GM21717 (cell line): ENCODE measurements around the gene PIK3R2.
"Not testable (repeated sequence)": the region's sequence is repeated elsewhere in the genome, so short reads cannot be mapped to it uniquely, and the experiment has no call there.

Experiments used
- ATAC-seq: cut with Tn5 transposase; IDR thresholded peaks from one replicate; pipeline ENCODE4 v1.9.1; 2021; ENCODE audit warnings: mild to moderate bottlenecking, moderate library complexity; ENCODE audit not compliant: unreplicated experiment

Gene PIK3R2

DNA sequence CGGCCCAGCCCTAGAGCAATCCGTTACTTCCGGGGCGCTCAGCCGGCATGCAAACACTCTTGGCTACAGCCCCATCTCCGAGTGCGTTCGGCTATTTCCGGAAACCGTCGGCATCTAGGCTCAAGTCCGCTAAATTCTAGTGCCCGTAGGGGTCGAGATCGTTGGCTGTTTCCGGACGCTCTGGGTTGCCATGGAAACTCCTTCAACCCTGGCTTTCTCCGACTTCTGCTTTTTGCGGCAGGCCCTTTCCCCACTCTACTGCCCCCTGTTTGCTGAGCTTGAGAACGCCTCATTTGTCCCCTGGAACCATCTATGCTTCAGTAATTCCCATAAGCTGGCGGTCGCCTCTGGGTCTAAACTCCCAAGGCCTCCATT lies 534 bp upstream of the PIK3R2 start:
- peak; percentile 52 for ATAC-seq

GRCh38 chr19:18153556-18154134 lies 682 bp downstream of the PIK3R2 start:
- no peak for ATAC-seq

GRCh38 chr19:18155095-18156087 lies 2.4 kb downstream of the PIK3R2 start:
- ATAC-seq, result no peak

DNA sequence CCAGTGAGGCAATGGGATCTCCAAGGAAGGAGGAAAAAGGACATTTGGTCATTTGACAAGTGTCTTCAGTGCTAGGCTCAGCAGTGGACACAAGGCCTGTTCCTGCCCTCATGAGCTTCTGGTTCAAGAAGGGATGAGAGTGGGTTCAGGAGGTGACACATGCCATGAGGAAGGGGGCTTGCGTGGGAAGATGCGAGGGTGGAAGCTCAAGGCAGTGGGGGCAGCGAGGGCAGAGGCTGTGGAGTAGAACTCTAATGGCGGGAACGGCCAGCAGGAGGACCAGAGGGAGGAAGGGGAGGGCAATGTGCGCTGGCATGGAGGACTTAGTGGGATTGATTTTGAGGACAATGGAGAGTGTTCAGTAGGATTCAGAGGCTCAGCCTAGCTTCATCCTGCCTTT lies 3.3 kb downstream of the PIK3R2 start:
- ATAC-seq, result no peak

DNA sequence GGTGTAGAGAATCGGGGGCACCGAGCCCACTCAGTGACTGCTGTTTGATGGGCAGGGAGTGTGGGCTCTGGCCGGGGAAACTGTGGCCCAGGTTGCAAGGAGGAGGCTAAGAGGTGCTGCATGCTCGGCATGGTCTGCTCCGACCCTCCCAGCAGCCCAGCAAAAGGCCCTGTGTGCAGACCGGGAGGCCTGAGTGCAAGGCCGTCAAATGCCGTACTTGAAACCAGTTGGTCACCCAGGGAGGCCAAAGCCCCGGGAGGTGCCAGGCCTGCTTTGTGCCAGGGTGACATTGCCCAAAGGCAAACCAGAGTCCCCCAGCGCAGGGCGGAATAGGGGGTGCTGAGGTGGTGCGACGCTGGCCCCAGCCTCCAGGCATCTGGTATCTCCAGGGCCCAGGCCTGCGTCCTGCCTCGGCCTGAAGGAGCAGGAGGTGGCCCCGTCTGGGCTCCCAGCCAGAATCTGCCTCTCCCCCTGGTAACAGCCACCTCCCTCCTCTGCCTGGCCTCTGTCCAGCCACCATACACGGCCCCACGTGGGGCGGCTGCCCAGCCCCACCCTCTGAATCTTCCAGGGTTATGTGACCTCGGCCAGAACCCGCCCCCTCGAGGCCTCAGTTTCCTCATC lies 4.0 kb downstream of the PIK3R2 start:
- ATAC-seq, result no peak

DNA sequence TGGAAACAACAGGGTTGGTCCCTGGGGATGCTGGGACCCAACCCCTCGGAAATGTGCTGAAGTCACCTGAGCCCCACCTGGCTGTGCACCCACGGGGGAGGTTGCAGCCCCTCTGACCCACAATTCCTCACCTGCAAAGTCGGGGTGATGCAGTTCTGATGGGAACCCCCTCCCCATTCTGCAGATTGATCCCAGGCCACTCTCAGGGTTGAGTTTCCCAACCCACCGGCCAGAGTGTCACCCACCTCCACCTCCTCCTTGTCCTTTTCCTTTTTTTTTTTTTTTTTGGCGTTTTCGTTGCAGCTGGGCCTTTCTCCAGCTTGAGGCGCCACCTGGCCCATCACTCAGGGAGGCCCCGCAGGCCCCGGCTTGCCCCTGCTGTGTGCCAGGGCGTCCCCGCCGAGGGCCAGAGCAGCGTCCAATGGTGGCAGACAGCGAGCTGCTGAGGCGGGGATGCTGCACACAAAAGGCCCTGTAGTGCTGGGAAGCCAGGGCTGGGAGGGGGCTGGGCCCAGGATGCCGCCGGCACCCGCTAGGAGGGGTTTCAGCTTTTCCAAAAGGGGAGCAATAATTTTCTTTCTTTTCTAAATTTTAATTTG lies 4.6 kb downstream of the PIK3R2 start:
- ATAC-seq, result no peak

DNA sequence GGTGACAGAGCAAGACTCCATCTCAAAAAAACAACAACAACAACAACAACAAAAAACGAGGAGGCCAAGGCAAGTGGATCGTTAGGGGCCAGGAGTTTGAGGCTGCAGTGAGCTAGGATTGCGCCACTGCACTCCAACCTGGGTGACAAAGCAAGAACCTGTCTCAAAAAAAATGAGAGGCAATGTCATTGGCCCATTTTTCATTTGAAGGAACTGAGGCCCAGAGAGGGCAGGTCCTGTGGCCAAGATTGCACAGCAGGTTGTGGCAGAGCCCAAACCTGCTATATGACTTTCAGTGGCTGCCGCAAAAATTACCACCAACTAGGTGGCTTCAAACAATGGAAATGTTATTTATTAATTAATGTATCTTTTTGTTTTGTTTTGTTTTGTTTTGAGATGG lies 5.5 kb downstream of the PIK3R2 start:
- ATAC-seq, result no peak

GRCh38 chr19:18159059-18159616 lies 6.2 kb downstream of the PIK3R2 start:
- not testable (repeated sequence) for ATAC-seq

GRCh38 chr19:18159810-18160209 lies 6.8 kb downstream of the PIK3R2 start:
- ATAC-seq, result no peak

DNA sequence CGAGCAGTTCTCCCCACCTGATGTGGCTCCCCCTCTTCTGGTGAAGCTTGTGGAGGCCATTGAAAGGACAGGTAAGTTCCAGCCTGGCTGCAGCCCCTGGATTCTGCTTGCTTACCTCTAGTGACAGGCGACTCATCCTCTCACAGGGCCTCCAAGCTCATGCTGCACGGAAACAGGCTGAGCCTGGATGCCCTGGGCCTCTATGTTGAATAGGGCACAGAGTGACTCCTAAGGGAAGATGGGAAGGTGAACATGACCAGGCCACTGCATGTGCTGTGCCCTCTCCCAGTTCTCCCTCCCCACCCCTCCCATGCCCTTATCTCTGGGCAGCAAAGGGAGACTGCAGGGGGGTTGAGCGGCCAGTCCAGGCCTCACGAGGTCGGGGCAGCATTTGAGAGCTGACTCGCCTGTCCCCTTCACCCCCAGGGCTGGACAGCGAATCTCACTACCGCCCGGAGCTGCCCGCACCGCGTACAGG lies 7.6 kb downstream of the PIK3R2 start:
- ATAC-seq, result no peak

DNA sequence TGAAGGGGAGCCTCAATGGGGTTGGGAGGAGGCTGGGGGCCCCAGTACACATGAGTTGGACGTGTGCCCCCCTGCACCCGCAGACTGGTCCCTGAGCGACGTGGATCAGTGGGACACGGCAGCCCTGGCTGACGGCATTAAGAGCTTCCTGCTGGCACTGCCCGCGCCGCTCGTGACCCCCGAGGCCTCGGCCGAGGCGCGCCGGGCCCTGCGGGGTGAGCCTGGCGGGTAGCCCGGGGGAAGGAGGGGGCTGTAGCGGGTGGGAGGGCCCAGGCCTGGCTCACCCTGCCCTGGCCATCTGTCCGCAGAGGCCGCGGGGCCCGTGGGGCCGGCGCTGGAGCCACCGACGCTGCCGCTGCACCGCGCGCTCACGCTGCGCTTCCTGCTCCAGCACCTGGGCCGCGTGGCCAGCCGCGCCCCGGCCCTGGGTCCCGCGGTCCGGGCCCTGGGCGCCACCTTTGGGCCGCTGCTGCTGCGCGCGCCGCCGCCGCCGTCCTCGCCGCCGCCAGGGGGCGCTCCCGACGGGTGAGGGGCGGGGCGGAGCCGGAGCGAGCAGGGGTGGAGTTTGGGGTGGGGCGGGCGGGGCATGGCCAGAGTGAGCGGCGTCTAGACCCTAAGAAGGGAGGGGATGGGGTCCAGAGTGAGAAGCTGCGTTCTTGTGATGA lies 8.1 kb downstream of the PIK3R2 start:
- ATAC-seq, result no peak

DNA sequence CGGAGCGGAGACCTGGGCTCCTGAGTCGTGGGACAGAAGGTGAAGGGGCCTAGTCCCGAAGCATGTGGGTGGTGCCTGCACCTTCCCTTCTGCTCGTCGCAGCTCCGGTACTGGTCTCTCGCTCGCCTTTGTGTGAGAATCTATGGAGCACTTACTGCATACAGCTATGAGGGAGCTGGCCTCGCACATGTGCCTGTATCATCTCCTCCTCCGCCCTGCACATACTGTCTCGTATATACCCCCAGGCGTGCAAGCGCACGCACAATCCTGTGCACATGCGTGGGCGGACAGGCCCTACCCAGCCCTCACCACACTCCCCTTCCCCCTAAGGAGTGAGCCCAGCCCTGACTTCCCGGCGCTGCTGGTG lies 8.7 kb downstream of the PIK3R2 start:
- ATAC-seq, result no peak

DNA sequence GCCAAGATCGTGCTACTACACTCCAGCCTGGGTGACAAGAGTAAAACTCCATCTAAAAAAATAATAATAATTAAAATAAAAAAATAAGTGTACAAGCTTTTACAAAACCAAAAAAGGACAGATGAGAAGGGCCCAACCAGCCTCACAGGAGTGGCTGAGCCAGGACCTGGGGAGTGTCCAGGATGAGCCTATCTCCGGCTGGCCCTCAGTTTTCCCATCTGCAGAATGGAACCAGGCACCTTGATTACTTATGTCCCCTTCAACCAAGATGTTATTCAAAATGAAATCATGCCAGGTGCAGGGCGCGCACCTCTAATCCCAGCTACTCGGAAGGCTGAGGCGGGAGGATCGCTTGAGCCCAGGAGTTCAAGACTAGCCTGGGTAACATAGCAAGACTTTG lies 11.1 kb downstream of the PIK3R2 start:
- no peak for ATAC-seq

GRCh38 chr19:18165794-18166544 lies 13.0 kb downstream of the PIK3R2 start:
- no peak for ATAC-seq

DNA sequence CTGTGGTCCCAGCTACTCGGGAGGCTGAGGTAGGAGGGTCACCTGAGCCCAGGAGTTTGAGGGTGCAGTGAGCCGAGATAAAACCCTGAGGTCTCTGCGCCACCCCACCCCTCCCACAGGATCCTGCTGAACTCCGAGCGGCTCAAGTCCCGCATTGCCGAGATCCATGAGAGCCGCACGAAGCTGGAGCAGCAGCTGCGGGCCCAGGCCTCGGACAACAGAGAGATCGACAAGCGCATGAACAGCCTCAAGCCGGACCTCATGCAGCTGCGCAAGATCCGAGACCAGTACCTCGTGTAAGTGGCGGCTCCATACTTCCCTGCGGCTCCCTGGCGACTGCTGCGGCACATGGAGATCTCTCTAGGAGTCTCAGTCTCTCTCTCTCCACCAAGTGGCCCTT lies 14.0 kb downstream of the PIK3R2 start:
- ATAC-seq, result no peak

DNA sequence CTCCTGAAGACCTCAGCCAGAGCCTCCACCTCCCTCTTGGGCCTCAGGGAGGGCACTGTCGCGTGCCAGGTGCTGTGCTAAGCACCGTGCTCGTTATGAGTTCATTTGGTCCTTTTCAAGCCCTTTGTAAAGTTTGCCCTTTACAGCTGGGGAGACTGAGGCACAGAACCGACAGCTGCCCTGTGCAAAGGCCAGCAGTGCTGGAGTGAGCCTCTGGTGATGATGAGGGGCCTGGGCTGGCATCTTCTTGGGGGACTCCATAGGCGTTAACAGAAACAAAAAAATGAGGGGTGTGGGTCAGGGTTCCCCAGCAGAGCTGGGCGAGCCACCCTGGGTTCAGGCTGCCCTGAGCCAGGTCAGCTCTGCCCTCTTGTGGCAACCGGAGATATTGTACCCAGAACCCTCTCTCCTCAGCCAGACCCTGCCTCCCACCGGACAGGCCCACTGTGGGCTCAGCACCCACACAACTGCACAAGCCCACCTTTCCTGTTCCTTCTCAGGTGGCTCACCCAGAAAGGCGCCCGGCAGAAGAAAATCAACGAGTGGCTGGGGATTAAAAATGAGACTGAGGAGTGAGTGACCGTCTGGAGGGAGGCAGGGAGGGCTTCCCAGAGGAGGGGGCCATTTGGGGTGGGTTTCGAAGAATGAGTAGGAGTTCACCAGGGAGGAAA lies 15.1 kb downstream of the PIK3R2 start:
- ATAC-seq, result no peak

DNA sequence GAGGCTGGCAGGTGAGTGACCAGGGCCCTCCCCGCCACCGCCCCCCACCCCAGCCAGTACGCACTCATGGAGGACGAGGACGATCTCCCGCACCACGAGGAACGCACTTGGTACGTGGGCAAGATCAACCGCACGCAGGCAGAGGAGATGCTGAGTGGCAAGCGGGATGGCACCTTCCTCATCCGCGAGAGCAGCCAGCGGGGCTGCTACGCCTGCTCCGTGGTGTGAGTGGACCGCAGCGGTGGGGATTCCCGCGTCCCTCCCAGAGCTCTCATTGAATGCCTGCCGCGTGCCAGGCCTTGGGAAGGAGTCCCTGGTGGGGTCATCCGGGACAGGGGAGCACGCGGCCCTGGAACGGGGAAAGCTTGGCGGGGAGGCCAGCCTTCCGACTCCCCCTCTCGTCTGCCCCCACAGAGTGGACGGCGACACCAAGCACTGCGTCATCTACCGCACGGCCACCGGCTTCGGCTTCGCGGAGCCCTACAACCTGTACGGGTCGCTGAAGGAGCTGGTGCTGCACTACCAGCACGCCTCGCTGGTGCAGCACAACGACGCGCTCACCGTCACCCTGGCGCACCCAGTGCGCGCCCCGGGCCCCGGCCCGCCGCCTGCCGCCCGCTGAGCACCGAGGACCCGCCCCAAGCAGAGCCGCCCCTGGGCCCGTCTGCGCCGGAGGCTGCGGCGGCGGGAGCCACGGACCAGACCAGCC lies 15.9 kb downstream of the PIK3R2 start:
- no peak for ATAC-seq

DNA sequence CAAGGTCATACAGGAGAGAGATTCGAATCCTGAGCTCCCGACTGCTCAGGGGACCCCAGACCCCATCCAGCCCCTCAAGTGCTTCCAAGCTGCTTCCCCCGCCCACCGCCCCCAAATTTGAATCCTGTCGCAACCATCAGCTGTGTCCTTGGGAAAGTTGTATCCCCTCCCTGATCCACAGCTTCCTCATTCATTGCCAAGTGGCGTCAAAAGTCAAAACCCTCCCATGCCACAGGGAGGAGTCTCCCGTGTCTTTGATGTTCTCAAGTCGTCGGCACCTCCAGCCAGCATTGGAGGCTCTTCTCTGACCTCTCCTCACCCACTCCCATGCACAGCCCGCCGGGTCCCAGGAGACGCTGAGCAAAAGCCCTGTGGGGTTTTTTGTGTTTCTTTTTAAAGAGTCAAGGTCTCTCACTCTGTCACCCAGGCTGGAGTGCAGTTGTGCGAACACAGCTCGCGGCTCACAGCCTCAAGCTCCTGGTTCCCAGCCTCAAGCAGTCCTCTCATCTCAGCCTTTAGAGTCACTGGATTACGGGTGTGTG lies 17.8 kb downstream of the PIK3R2 start:
- ATAC-seq, result no peak
